K562 (cell line): Measurements from ENCODE around the gene NEMP2. TPM values are rescaled to one million over a fixed set of nuclear protein-coding genes. Genes with fewer than 3 reads are reported as not detected.
A peak's percentile ranks its signal among the peaks of the same experiment; 100 is the strongest.

Source experiments
- ERF ChIP-seq: fragments of 450-650 bp; formaldehyde crosslinking; IDR thresholded peaks from 2 replicates; pipeline ENCODE4 v1.4.0; 2020; ENCODE audit warnings: mild to moderate bottlenecking, mixed read lengths
- FIP1L1 ChIP-seq: fragments of 200-400 bp; formaldehyde crosslinking; IDR thresholded peaks from 2 replicates; pipeline ENCODE4 v1.6.1; 2018; ENCODE audit warnings: mild to moderate bottlenecking, low read depth, low read length; ENCODE audit not compliant: poor library complexity, severe bottlenecking
- FOSL1 ChIP-seq: fragments of 200-800 bp; sonication (Bioruptor generic); conservative IDR thresholded peaks from 2 replicates; pipeline ENCODE4 v1.6.1; 2016; ENCODE audit warnings: missing genetic modification characterization, missing compliant biosample characterization
- FUS ChIP-seq: fragments of 200-400 bp; formaldehyde crosslinking; optimal IDR thresholded peaks from 2 replicates; pipeline ENCODE3; 2017; ENCODE audit warnings: low read depth, low read length
- HDAC6 ChIP-seq: IDR thresholded peaks from 2 replicates; pipeline ENCODE4 v1.6.1; 2012; ENCODE audit warnings: low read depth, mild to moderate bottlenecking, control low read depth, inconsistent platforms, low read length, moderate library complexity
- HIVEP1 ChIP-seq: fragments of 250-450 bp; sonication (Bioruptor Pico); IDR thresholded peaks from 2 replicates; pipeline ENCODE4 v1.4.0; 2020; ENCODE audit warnings: mild to moderate bottlenecking
- MAZ ChIP-seq, 2 experiments: fragments of 450-650 bp in 1 of 2; sonication (generic) in 1 of 2; formaldehyde crosslinking; IDR thresholded peaks in 1 of 2; conservative IDR thresholded peaks in 1 of 2; 2 replicates each; pipeline versions ENCODE4 v1.4.0 to v1.5.0; 2020; ENCODE audit warnings: mild to moderate bottlenecking in 1 of 2, missing genetic modification reagents in 1 of 2
- MEF2D ChIP-seq: conservative IDR thresholded peaks from 2 replicates; pipeline ENCODE4 v1.6.1; 2016; ENCODE audit warnings: low read depth, missing genetic modification characterization, missing compliant biosample characterization
- MYBL2 ChIP-seq, 2 experiments: fragments of 450-650 bp in 1 of 2; sonication (generic) in 1 of 2; formaldehyde crosslinking in 1 of 2; IDR thresholded peaks; 2 replicates each; pipeline versions ENCODE4 v1.6.1 to v1.8.1; 2017 to 2022; ENCODE audit warnings: borderline replicate concordance in 1 of 2, inconsistent platforms in 1 of 2, low read depth in 1 of 2, mild to moderate bottlenecking in 1 of 2, missing genetic modification reagents in 1 of 2, moderate library complexity in 1 of 2
- POLR2A ChIP-seq: fragments of 450-650 bp; conservative IDR thresholded peaks from 2 replicates; pipeline ENCODE4 v1.6.1; 2016
- SMARCE1 ChIP-seq: fragments of 450-650 bp; IDR thresholded peaks from 2 replicates; pipeline ENCODE4 v1.7.1; 2016; ENCODE audit warnings: mild to moderate bottlenecking
- SREBF2 ChIP-seq: sonication (generic); formaldehyde crosslinking; IDR thresholded peaks from 2 replicates; pipeline ENCODE4 v1.4.0; 2020; ENCODE audit warnings: mild to moderate bottlenecking, missing genetic modification reagents
- U2AF2 ChIP-seq: fragments of 200-400 bp; formaldehyde crosslinking; optimal IDR thresholded peaks from 2 replicates; pipeline ENCODE3; 2017; ENCODE audit warnings: low read depth, mild to moderate bottlenecking, low read length
- ZFP36 ChIP-seq: fragments of 150-350 bp; IDR thresholded peaks from 2 replicates; pipeline ENCODE4 v1.6.1; 2018; ENCODE audit warnings: low read length, low read depth; ENCODE audit not compliant: partially characterized antibody
- ZNF444 ChIP-seq: fragments of 250-450 bp; sonication (Bioruptor Pico); IDR thresholded peaks from 2 replicates; pipeline ENCODE4 v1.4.0; 2020; ENCODE audit warnings: mild to moderate bottlenecking, moderate library complexity
- ZNF589 ChIP-seq: fragments of 200-800 bp; sonication (Bioruptor generic); IDR thresholded peaks from 2 replicates; pipeline ENCODE4 v1.6.1; 2016; ENCODE audit warnings: low read depth, missing genetic modification characterization, missing compliant biosample characterization
- ZNF644 ChIP-seq: fragments of 200-800 bp; sonication (Bioruptor generic); IDR thresholded peaks from 2 replicates; pipeline ENCODE4 v1.6.1; 2016; ENCODE audit warnings: low read depth, missing genetic modification characterization, missing compliant biosample characterization
- ZNF75A ChIP-seq: fragments of 450-650 bp; formaldehyde crosslinking; IDR thresholded peaks from 2 replicates; pipeline ENCODE4 v1.4.0; 2020; ENCODE audit warnings: mild to moderate bottlenecking
- polyA plus RNA-seq, 8 experiments: library from polyadenylated mRNA; depleted of rRNA in 4 of 8; stranded (reverse) in 5 of 8; unstranded in 3 of 8; fragments of >200 nt; fragmentation: Nextera tagmentation in 2 of 8; fragmentation: Illumina TruSeq in 1 of 8; extraction: Ambion mirVana in 2 of 8; extraction: Trizol in 1 of 8; gene quantifications; 2 replicates each; pipeline versions ENCODE4 v1.2.1 to v1.2.3, GENCODE V29; 2011 to 2014; ENCODE audit warnings: inconsistent platforms in 1 of 8, missing spikeins in 1 of 8
- total RNA-seq, 7 experiments: library from RNA; depleted of rRNA in 6 of 7; stranded (reverse); fragments of >200 nt in 6 of 7; fragmentation: Illumina TruSeq in 2 of 7; extraction: Trizol in 2 of 7; gene quantifications; 2 replicates each; pipeline versions ENCODE4 v1.2.1 to v1.2.3, GENCODE V29; 2011 to 2021; ENCODE audit warnings: low replicate concordance in 1 of 7
- TF ChIP-seq, protein P1 (sequence below), 3 experiments: fragments of 200-800 bp in 1 of 3; fragments of 250-450 bp in 1 of 3; fragments of 450-650 bp in 1 of 3; sonication (Bioruptor Pico) in 1 of 3; sonication (Bioruptor generic) in 1 of 3; formaldehyde crosslinking in 1 of 3; IDR thresholded peaks; 2 replicates each; pipeline versions ENCODE4 v1.6.1 to v1.8.0; 2016 to 2022; ENCODE audit warnings: mild to moderate bottlenecking in 2 of 3, missing genetic modification characterization in 2 of 3, missing compliant biosample characterization in 1 of 3, moderate library complexity in 1 of 3
- TF ChIP-seq, protein P2 (sequence below): fragments of 450-650 bp; formaldehyde crosslinking; IDR thresholded peaks from 2 replicates; pipeline ENCODE4 v1.4.0; 2020; ENCODE audit warnings: mild to moderate bottlenecking, moderate library complexity
- TF ChIP-seq, protein P3 (sequence below), 2 experiments: fragments of 450-650 bp in 1 of 2; IDR thresholded peaks; 2 replicates each; pipeline ENCODE4 v1.6.1; 2011 to 2017; ENCODE audit warnings: low read depth in 2 of 2, antibody characterized with exemption in 1 of 2, borderline replicate concordance in 1 of 2, low read length in 1 of 2, mild to moderate bottlenecking in 1 of 2, mixed read lengths in 1 of 2; ENCODE audit not compliant: control insufficient read depth in 1 of 2

The NEMP2 gene
- total and polyA plus RNA-seq, 9 of the 15 experiments (the other 6 are each of a cell fraction or from before 2014, with no cell fraction given) = 0.32 to 3.0 (median 1.7) TPM

DNA sequence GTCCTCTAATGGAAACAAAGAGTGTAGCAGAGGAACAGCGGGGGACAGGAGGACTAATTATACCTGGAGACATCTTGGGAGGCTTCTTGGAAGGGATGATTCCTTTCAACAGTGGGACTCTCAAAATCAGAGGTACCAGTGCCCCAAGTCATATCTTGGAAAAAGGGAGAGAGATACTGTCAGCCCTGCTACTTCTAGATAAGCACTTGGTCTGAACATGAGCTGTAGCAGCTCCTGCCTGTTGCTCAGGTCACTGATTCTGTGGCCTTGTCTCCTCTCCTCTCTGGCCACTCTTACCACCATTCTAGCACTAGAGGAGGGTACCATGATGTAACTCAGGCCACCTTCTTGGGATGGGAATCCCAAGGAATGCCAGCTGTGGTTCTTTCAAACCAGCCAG is 71.9 kb downstream of the NEMP2 start (continued):
- TF ChIP-seq ZFP36 (no peak), SREBF2 (no peak), MAZ (CRISPR knock-in tag; conservative IDR thresholded peaks at IDR 0.05 in 1 of 2, IDR thresholded peaks at IDR 0.05 in 1 of 2) (no peak; a peak in 1 of 4 replicates), FIP1L1 (no peak), FUS (no peak), POLR2A (no peak), ZNF589 (no peak), HIVEP1 (CRISPR knock-in tag) (no peak), ZNF644 (tag) (peak; percentile 64; the same call in 1 of the 2 replicates), FOSL1 (tag) (no peak; the same call in 1 of the 2 replicates), MEF2D (tag) (no peak), ZNF75A (CRISPR knock-in tag) (no peak), ZNF444 (CRISPR knock-in tag) (no peak), HDAC6 (no peak), U2AF2 (no peak), SMARCE1 (peak; percentile 80), MYBL2 (IDR thresholded peaks at IDR 0.05; ENCODE audit: low read depth) (no peak), MYBL2 (CRISPR knock-in tag; IDR thresholded peaks at IDR 0.05; ENCODE audit: borderline replicate concordance) (no peak), ERF (CRISPR knock-in tag) (no peak)
- TF ChIP-seq, protein P1, sequence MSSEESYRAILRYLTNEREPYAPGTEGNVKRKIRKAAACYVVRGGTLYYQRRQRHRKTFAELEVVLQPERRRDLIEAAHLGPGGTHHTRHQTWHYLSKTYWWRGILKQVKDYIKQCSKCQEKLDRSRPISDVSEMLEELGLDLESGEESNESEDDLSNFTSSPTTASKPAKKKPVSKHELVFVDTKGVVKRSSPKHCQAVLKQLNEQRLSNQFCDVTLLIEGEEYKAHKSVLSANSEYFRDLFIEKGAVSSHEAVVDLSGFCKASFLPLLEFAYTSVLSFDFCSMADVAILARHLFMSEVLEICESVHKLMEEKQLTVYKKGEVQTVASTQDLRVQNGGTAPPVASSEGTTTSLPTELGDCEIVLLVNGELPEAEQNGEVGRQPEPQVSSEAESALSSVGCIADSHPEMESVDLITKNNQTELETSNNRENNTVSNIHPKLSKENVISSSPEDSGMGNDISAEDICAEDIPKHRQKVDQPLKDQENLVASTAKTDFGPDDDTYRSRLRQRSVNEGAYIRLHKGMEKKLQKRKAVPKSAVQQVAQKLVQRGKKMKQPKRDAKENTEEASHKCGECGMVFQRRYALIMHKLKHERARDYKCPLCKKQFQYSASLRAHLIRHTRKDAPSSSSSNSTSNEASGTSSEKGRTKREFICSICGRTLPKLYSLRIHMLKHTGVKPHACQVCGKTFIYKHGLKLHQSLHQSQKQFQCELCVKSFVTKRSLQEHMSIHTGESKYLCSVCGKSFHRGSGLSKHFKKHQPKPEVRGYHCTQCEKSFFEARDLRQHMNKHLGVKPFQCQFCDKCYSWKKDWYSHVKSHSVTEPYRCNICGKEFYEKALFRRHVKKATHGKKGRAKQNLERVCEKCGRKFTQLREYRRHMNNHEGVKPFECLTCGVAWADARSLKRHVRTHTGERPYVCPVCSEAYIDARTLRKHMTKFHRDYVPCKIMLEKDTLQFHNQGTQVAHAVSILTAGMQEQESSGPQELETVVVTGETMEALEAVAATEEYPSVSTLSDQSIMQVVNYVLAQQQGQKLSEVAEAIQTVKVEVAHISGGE (CRISPR knock-in tag; IDR thresholded peaks at IDR 0.05) = no peak
- TF ChIP-seq, protein P2, sequence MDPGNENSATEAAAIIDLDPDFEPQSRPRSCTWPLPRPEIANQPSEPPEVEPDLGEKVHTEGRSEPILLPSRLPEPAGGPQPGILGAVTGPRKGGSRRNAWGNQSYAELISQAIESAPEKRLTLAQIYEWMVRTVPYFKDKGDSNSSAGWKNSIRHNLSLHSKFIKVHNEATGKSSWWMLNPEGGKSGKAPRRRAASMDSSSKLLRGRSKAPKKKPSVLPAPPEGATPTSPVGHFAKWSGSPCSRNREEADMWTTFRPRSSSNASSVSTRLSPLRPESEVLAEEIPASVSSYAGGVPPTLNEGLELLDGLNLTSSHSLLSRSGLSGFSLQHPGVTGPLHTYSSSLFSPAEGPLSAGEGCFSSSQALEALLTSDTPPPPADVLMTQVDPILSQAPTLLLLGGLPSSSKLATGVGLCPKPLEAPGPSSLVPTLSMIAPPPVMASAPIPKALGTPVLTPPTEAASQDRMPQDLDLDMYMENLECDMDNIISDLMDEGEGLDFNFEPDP (CRISPR knock-in tag) = no peak
- TF ChIP-seq, protein P3, sequence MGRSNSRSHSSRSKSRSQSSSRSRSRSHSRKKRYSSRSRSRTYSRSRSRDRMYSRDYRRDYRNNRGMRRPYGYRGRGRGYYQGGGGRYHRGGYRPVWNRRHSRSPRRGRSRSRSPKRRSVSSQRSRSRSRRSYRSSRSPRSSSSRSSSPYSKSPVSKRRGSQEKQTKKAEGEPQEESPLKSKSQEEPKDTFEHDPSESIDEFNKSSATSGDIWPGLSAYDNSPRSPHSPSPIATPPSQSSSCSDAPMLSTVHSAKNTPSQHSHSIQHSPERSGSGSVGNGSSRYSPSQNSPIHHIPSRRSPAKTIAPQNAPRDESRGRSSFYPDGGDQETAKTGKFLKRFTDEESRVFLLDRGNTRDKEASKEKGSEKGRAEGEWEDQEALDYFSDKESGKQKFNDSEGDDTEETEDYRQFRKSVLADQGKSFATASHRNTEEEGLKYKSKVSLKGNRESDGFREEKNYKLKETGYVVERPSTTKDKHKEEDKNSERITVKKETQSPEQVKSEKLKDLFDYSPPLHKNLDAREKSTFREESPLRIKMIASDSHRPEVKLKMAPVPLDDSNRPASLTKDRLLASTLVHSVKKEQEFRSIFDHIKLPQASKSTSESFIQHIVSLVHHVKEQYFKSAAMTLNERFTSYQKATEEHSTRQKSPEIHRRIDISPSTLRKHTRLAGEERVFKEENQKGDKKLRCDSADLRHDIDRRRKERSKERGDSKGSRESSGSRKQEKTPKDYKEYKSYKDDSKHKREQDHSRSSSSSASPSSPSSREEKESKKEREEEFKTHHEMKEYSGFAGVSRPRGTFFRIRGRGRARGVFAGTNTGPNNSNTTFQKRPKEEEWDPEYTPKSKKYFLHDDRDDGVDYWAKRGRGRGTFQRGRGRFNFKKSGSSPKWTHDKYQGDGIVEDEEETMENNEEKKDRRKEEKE (IDR thresholded peaks at IDR 0.05; ENCODE audit: borderline replicate concordance in 1 of 2, control insufficient read depth in 1 of 2, low read depth in 2 of 2, low read length in 1 of 2) = no peak
